Sigmoid colon (tissue), 7 donors: ENCODE measurements around the gene SPRR2G. TPM values are rescaled to one million over a fixed set of nuclear protein-coding genes. Genes with fewer than 3 reads are reported as not detected.
"Not testable (repeated sequence)": the region's sequence is repeated elsewhere in the genome, so short reads cannot be mapped to it uniquely, and the experiment has no call there.

Experiments
- DNase-seq: peaks from one replicate; pipeline ENCODE4 v3.0.0-alpha.2; 2019
- H3K27ac ChIP-seq, 4 donors: fragments of 200-600 bp; sonication (generic); one replicate each; pipeline ENCODE4 v1.5.1; 2016 to 2019; ENCODE audit warnings: mild to moderate bottlenecking in 1 of 4
- H3K27me3 ChIP-seq, 3 donors: fragments of 200-600 bp; sonication (generic); one replicate each; pipeline ENCODE4 v1.5.1; 2019; ENCODE audit warnings: mild to moderate bottlenecking in 1 of 3
- H3K36me3 ChIP-seq, 4 donors: fragments of 200-600 bp; sonication (generic); one replicate each; pipeline ENCODE4 v1.5.1; 2016 to 2019
- H3K4me1 ChIP-seq, 4 donors: fragments of 200-600 bp; sonication (generic); one replicate each; pipeline ENCODE4 v1.5.1; 2017 to 2019
- H3K4me3 ChIP-seq, 4 donors: fragments of 200-600 bp; sonication (generic); one replicate each; pipeline ENCODE4 v1.5.1; 2017 to 2019; ENCODE audit warnings: mild to moderate bottlenecking in 2 of 4, moderate library complexity in 1 of 4
- H3K9me3 ChIP-seq, 4 donors: fragments of 200-600 bp in 3 of 4; sonication (generic) in 3 of 4; one replicate each; pipeline versions ENCODE4 v1.5.1 to v1.6.1; 2013 to 2019
- EP300 ChIP-seq, 4 donors: sonication (generic); formaldehyde crosslinking; IDR thresholded peaks; one replicate each; pipeline ENCODE4 v1.6.1; 2017; ENCODE audit warnings: antibody characterized with exemption in 4 of 4
- POLR2A ChIP-seq, 2 donors: fragments of 450-650 bp; IDR thresholded peaks; one replicate each; pipeline ENCODE4 v1.6.1; 2016; ENCODE audit warnings: antibody characterized with exemption in 2 of 2, mild to moderate bottlenecking in 2 of 2, moderate library complexity in 2 of 2
- POLR2AphosphoS5 ChIP-seq, 4 donors: sonication (generic); formaldehyde crosslinking; IDR thresholded peaks; one replicate each; pipeline ENCODE4 v1.6.1; 2017; ENCODE audit warnings: antibody characterized with exemption in 4 of 4
- WGBS, 2 donors: extraction: QIAGEN DNeasy Blood & Tissue Kit; methylation state at CpG; one replicate each; pipeline ENCODE4 v1.1.7; 2013; 5-methylcytosine and 5-hydroxymethylcytosine counted together
- intact Hi-C: fragments of 100-400 bp; cut with DNase I; formaldehyde crosslinking; loops from one replicate; pipeline ENCODE4 v1.15.1; 2023
- polyA plus RNA-seq, 3 donors: library from polyadenylated mRNA; stranded (reverse); fragments of 200-250 nt; gene quantifications; one replicate each; pipeline ENCODE4 v1.2.3, GENCODE V29; 2013
- total RNA-seq, 4 donors: library from RNA; depleted of rRNA; stranded (reverse); fragments of >200 nt; gene quantifications; one replicate each; pipeline ENCODE4 v1.1.0, GENCODE V29; 2016
- TF ChIP-seq, protein P1 (sequence below), 4 experiments: fragments of 450-650 bp in 3 of 4; fragments of 200-600 bp in 1 of 4; IDR thresholded peaks; one replicate each; pipeline ENCODE4 v1.5.1; 2016 to 2019; ENCODE audit warnings: antibody characterized with exemption in 4 of 4, mild to moderate bottlenecking in 3 of 4, moderate library complexity in 2 of 4
- donor health status: healthy with polysubstance abuse.
- donor health status: Bipolar disorder and iron deficiency.
- donor health status: healthy.

SPRR2G gene
- total and polyA plus RNA-seq, 7 donors, result not detected

GRCh38 chr1:153122831-153123421, 27.8 kb downstream of the SPRR2G start:
- Histone ChIP-seq H3K4me1 (no peaks in the 10 kb centered on the region), H3K36me3 (no peaks in the 10 kb centered on the region), H3K27ac (no peak overlapping the region), H3K27me3 (no peaks in the 10 kb centered on the region), H3K4me3 (no peak overlapping the region), H3K9me3 (peaks cover 0 to 4% (median 0%) of the 10 kb centered on the region in 4 donors)
- WGBS, 2 donors, result 28 to 40% methylated on average over 3 of the region's 3 CpGs
- TF ChIP-seq POLR2AphosphoS5 (IDR thresholded peaks at IDR 0.05), result no peak
- no peak for TF ChIP-seq POLR2A (IDR thresholded peaks at IDR 0.05)
- TF ChIP-seq, protein P1, sequence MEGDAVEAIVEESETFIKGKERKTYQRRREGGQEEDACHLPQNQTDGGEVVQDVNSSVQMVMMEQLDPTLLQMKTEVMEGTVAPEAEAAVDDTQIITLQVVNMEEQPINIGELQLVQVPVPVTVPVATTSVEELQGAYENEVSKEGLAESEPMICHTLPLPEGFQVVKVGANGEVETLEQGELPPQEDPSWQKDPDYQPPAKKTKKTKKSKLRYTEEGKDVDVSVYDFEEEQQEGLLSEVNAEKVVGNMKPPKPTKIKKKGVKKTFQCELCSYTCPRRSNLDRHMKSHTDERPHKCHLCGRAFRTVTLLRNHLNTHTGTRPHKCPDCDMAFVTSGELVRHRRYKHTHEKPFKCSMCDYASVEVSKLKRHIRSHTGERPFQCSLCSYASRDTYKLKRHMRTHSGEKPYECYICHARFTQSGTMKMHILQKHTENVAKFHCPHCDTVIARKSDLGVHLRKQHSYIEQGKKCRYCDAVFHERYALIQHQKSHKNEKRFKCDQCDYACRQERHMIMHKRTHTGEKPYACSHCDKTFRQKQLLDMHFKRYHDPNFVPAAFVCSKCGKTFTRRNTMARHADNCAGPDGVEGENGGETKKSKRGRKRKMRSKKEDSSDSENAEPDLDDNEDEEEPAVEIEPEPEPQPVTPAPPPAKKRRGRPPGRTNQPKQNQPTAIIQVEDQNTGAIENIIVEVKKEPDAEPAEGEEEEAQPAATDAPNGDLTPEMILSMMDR (IDR thresholded peaks at IDR 0.05), result no peak
- TF ChIP-seq EP300 (IDR thresholded peaks at IDR 0.05), result no peak
- intact Hi-C loops, result no loop called here
- no peak for DNase-seq

- intact Hi-C loops, result no loop called here
- DNase-seq, result no peak
These were observed 29.7 kb downstream of the SPRR2G start for GRCh38 chr1:153120945-153121344.

DNA sequence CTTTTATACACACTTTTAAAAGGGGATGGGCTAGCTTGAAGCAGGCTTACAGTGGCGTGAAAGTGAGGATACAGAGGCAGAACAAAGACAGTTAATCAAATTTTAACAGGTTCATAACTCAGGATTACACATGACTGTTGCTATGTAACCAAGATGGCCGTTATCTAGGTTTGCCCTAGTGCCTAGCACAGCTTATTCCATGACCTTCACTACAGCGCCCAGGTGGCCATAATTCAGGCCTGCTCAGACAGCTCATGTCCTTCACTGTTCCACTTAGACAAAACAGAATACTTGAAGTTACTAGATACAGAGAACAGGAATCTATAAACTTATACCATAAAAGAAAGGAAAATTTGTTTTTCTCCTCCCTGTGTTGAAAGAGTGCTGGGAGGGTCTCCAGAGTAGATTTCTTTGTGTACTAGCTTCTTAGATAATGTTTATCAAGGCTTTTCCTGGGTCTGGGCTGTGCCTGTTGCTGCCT, 31.2 kb downstream of the SPRR2G start:
- H3K4me1 ChIP-seq, result no peaks in the 10 kb centered on the region
- H3K36me3 ChIP-seq, result no peaks in the 10 kb centered on the region
- intact Hi-C loops, result no loop called here
- WGBS, 2 donors, result 16 to 49% methylated on average over 3 of the region's 3 CpGs
- peaks cover 0 to 2% (median 0%) of the 10 kb centered on the region in 4 donors for H3K9me3 ChIP-seq
- H3K27me3 ChIP-seq, result no peaks in the 10 kb centered on the region
- no peak overlapping the region for H3K27ac ChIP-seq
- DNase-seq, result no peak
- no peak overlapping the region for H3K4me3 ChIP-seq
- TF ChIP-seq POLR2A (IDR thresholded peaks at IDR 0.05) (no peak), EP300 (IDR thresholded peaks at IDR 0.05) (no peak), POLR2AphosphoS5 (IDR thresholded peaks at IDR 0.05) (no peak)
- TF ChIP-seq, protein P1 (IDR thresholded peaks at IDR 0.05), result no peak

More at GRCh38 chr1:153120945-153121344, 29.7 kb downstream of the SPRR2G start:
- Histone ChIP-seq H3K4me3 (no peak overlapping the region), H3K27me3 (no peaks in the 10 kb centered on the region), H3K4me1 (no peaks in the 10 kb centered on the region), H3K27ac (no peak overlapping the region), H3K9me3 (peaks cover 0 to 4% (median 0%) of the 10 kb centered on the region in 4 donors), H3K36me3 (no peaks in the 10 kb centered on the region)
- TF ChIP-seq, protein P1 (IDR thresholded peaks at IDR 0.05), result no peak
- no peak for TF ChIP-seq EP300 (IDR thresholded peaks at IDR 0.05)
- TF ChIP-seq POLR2AphosphoS5 (IDR thresholded peaks at IDR 0.05), result no peak
- TF ChIP-seq POLR2A (IDR thresholded peaks at IDR 0.05), result no peak

GRCh38 chr1:153115264-153115663, 35.4 kb downstream of the SPRR2G start:
- H3K4me1 ChIP-seq, intact Hi-C loops, H3K27me3 ChIP-seq, H3K27ac ChIP-seq, H3K4me3 ChIP-seq, H3K9me3 ChIP-seq, H3K36me3 ChIP-seq, DNase-seq: not testable (repeated sequence)

GRCh38 chr1:153113416-153113815, 37.3 kb downstream of the SPRR2G start, which contains the start of gene SPRR2F:
TSS of gene SPRR2F (minus strand) at chr1:153113516. CDS start at chr1:153112733, 783 bp downstream.
- Histone ChIP-seq H3K4me3 (no peak within 1 kb of the TSS), H3K9me3 (no peaks in the 10 kb centered on the region), H3K36me3 (no peaks in the 10 kb centered on the region), H3K4me1 (no peaks in the 10 kb centered on the region), H3K27me3 (no peaks in the 10 kb centered on the region), H3K27ac (no peak within 1 kb of the TSS)
- WGBS, 2 donors, result 85 to 87% methylated on average over 3 of the region's 3 CpGs
- no peak for TF ChIP-seq EP300 (IDR thresholded peaks at IDR 0.05)
- TF ChIP-seq, protein P1 (IDR thresholded peaks at IDR 0.05), result no peak
- DNase-seq, result no peak
- intact Hi-C loops, result no loop called here

GRCh38 chr1:153112454-153112853, 38.2 kb downstream of the SPRR2G start:
- 67 to 81% methylated on average over 5 of the region's 5 CpGs for WGBS, 2 donors
- H3K4me3 ChIP-seq, H3K27me3 ChIP-seq, H3K9me3 ChIP-seq, H3K27ac ChIP-seq, H3K36me3 ChIP-seq, H3K4me1 ChIP-seq, DNase-seq, intact Hi-C loops: not testable (repeated sequence)
